K562 (cell line): Measurements from ENCODE around the gene IGFL1. TPM values are rescaled to one million over a fixed set of nuclear protein-coding genes. Genes with fewer than 3 reads are reported as not detected.
"Not testable (repeated sequence)": the region's sequence is repeated elsewhere in the genome, so short reads cannot be mapped to it uniquely, and the experiment has no call there.

Experiments
- ATAC-seq: fragments of 200-7000 bp; cut with Tn5 transposase; 3 replicates; pipeline ENCODE4 v1.9.1; 2020; ENCODE audit warnings: moderate library complexity
- BruUV-seq: library from RNA; stranded (reverse); fragments of 400-500 nt; replicated peaks from 2 replicates; lab custom pipeline; 2021; lab: Mats Ljungman, UMichigan
- CTCF ChIA-PET: fragments of 300-600 bp; formaldehyde crosslinking; extraction: SDS; loops from one replicate; lab custom pipeline; 2021; ENCODE audit warnings: low intra/inter-chr PET ratio; lab: Yijun Ruan, JAX
- POLR2A ChIA-PET: fragments of 300-600, 350-650 bp; sonication (Branson Sonifier 250); formaldehyde crosslinking; extraction: SDS; loops from one replicate; lab custom pipeline; 2021; ENCODE audit warnings: antibody characterized with exemption, inconsistent platforms; lab: Yijun Ruan, JAX
- DNase-seq, 4 experiments: peaks; one replicate each; pipeline versions ENCODE4 v3.0.0 to v3.0.0-alpha.2; 2011 to 2018; ENCODE audit warnings: low spot score in 3 of 4, mixed read lengths in 3 of 4; ENCODE audit errors: extremely low read depth in 1 of 4
- FAIRE-seq: peaks from 2 replicates; lab custom pipeline; 2011; peaks lifted over from hg19 to GRCh38; lab: Jason Lieb, UNC
- H2AFZ ChIP-seq: 2 replicates; pipeline ENCODE4 v1.6.0; 2011; ENCODE audit warnings: low read depth, low read length, control low read depth, inconsistent platforms
- H3K27ac ChIP-seq: fragments of 200-600 bp; 3 replicates; pipeline ENCODE4 v1.8.0; 2011; ENCODE audit warnings: low read depth, mild to moderate bottlenecking, control low read depth, inconsistent platforms, low read length, moderate library complexity, mixed read lengths; ENCODE audit errors: extremely low read depth
- H3K27me3 ChIP-seq, 2 experiments: fragments of 300-600 bp in 1 of 2; 2 replicates in 1 of 2; 3 replicates in 1 of 2; pipeline versions ENCODE4 v1.6.0 to v1.8.0; 2011; ENCODE audit warnings: inconsistent platforms in 2 of 2, low read length in 2 of 2, mild to moderate bottlenecking in 1 of 2, mixed read lengths in 1 of 2, moderate library complexity in 1 of 2; ENCODE audit not compliant: control insufficient read depth in 2 of 2, insufficient read depth in 2 of 2
- H3K36me3 ChIP-seq: fragments of 300-600 bp; 3 replicates; pipeline ENCODE4 v1.8.0; 2011; ENCODE audit warnings: mild to moderate bottlenecking, low read length, inconsistent platforms; ENCODE audit not compliant: control insufficient read depth, insufficient read depth
- H3K4me1 ChIP-seq, 2 experiments: fragments of 200-600 bp in 1 of 2; replicated peaks in 1 of 2; 2 replicates in 1 of 2; 3 replicates in 1 of 2; pipeline versions ENCODE4 v1.5.1 to v1.8.0; 2011; ENCODE audit warnings: inconsistent platforms in 2 of 2, low read length in 2 of 2, mild to moderate bottlenecking in 1 of 2, mixed read lengths in 1 of 2, moderate library complexity in 1 of 2; ENCODE audit not compliant: control insufficient read depth in 2 of 2, insufficient read depth in 2 of 2
- H3K4me2 ChIP-seq: 2 replicates; pipeline ENCODE4 v1.6.1; 2011; ENCODE audit warnings: low read length, control low read depth, inconsistent platforms, mixed read lengths; ENCODE audit not compliant: insufficient read depth
- H3K4me3 ChIP-seq: fragments of 200-600 bp; sonication (generic), shearing (Covaris generic); 2 replicates; pipeline ENCODE4 v1.5.1; 2016; ENCODE audit warnings: control low read depth, inconsistent platforms
- H3K79me2 ChIP-seq: fragments of 200-600 bp; 3 replicates; pipeline ENCODE4 v1.8.0; 2011; ENCODE audit warnings: low read length, inconsistent platforms; ENCODE audit not compliant: control insufficient read depth, insufficient read depth
- H3K9ac ChIP-seq, 2 experiments: 2 replicates each; pipeline versions ENCODE4 v1.6.0 to v1.6.1; 2011; ENCODE audit warnings: low read depth in 2 of 2, low read length in 2 of 2, control low read depth in 1 of 2, inconsistent platforms in 1 of 2, mild to moderate bottlenecking in 1 of 2, mixed read lengths in 1 of 2; ENCODE audit not compliant: insufficient read depth in 1 of 2
- H3K9me1 ChIP-seq: one replicate; pipeline ENCODE4 v1.6.0; 2011; ENCODE audit warnings: inconsistent platforms, mild to moderate bottlenecking, low read length, moderate library complexity; ENCODE audit not compliant: control insufficient read depth, insufficient read depth
- H3K9me3 ChIP-seq: replicated peaks from 2 replicates; pipeline ENCODE4 v1.5.1; 2011; ENCODE audit warnings: low read depth, low read length, inconsistent platforms; ENCODE audit not compliant: control insufficient read depth, insufficient read depth
- H4K20me1 ChIP-seq: replicated peaks from 2 replicates; pipeline ENCODE4 v1.6.1; 2011; ENCODE audit warnings: low read length, inconsistent platforms, mixed read lengths; ENCODE audit not compliant: control insufficient read depth, insufficient read depth
- CREB5 ChIP-seq: fragments of 250-450 bp; sonication (Bioruptor Pico); IDR thresholded peaks from 2 replicates; pipeline ENCODE4 v1.5.0; 2020; ENCODE audit warnings: mild to moderate bottlenecking
- CREM ChIP-seq: IDR thresholded peaks from 2 replicates; pipeline ENCODE4 v1.6.1; 2014; ENCODE audit warnings: antibody characterized with exemption, low read depth
- DIDO1 ChIP-seq: fragments of 450-650 bp; IDR thresholded peaks from 2 replicates; pipeline ENCODE4 v1.6.1; 2016; ENCODE audit warnings: low read depth, missing biosample characterization, missing genetic modification characterization
- HEY1 ChIP-seq: fragments of 250-450 bp; sonication (Bioruptor Pico); IDR thresholded peaks from 2 replicates; pipeline ENCODE4 v1.5.0; 2020; ENCODE audit warnings: mild to moderate bottlenecking, moderate library complexity, borderline replicate concordance
- IRF9 ChIP-seq: fragments of 450-650 bp; IDR thresholded peaks from 2 replicates; pipeline ENCODE4 v1.6.1; 2016; ENCODE audit warnings: missing biosample characterization, missing genetic modification characterization
- KDM4B ChIP-seq, 2 experiments: fragments of 450-650 bp in 1 of 2; sonication (generic) in 1 of 2; IDR thresholded peaks; 2 replicates each; pipeline ENCODE4 v1.6.1; 2016 to 2017; ENCODE audit warnings: borderline replicate concordance in 2 of 2, antibody characterized with exemption in 1 of 2, low read depth in 1 of 2, mild to moderate bottlenecking in 1 of 2
- PCBP2 ChIP-seq: fragments of 200-400 bp; formaldehyde crosslinking; IDR thresholded peaks from 2 replicates; pipeline ENCODE4 v1.6.1; 2018; ENCODE audit warnings: low read length, low read depth, mild to moderate bottlenecking, moderate library complexity; ENCODE audit not compliant: poor library complexity, severe bottlenecking
- PYGO2 ChIP-seq: fragments of 450-650 bp; IDR thresholded peaks from 2 replicates; pipeline ENCODE4 v1.6.1; 2016; ENCODE audit warnings: mild to moderate bottlenecking, missing genetic modification characterization, moderate library complexity, missing compliant biosample characterization
- SMAD1 ChIP-seq: fragments of 150-350 bp; IDR thresholded peaks from 2 replicates; pipeline ENCODE4 v1.6.1; 2014; ENCODE audit warnings: low read length, low read depth; ENCODE audit not compliant: partially characterized antibody
- ZNF165 ChIP-seq: fragments of 250-450 bp; sonication (Bioruptor Pico); IDR thresholded peaks from 2 replicates; pipeline ENCODE4 v1.4.0; 2020; ENCODE audit warnings: borderline replicate concordance
- WGBS: fragments of 100-300 bp; shearing (Covaris generic); methylation state at CpG from one replicate; pipeline ENCODE4 v1.1.6; 2016; ENCODE audit warnings: low coverage, mixed read lengths; ENCODE audit not compliant: insufficient coverage; ENCODE audit errors: missing lambda C conversion rate; 5-methylcytosine and 5-hydroxymethylcytosine counted together
- in situ Hi-C: fragments of 300-500 bp; cut with MboI; formaldehyde crosslinking; loops from 4 replicates; pipeline ENCODE4 v1.15.0; 2018; ENCODE audit warnings: inconsistent platforms, mixed read lengths
- intact Hi-C: fragments of 100-400 bp; cut with micrococcal nuclease; formaldehyde crosslinking; loops from 2 replicates; pipeline ENCODE4 v1.14.2; 2022
- polyA plus RNA-seq, 8 experiments: library from polyadenylated mRNA; depleted of rRNA in 4 of 8; stranded (reverse) in 5 of 8; unstranded in 3 of 8; fragments of >200 nt; fragmentation: Nextera tagmentation in 2 of 8; fragmentation: Illumina TruSeq in 1 of 8; extraction: Ambion mirVana in 2 of 8; extraction: Trizol in 1 of 8; gene quantifications; 2 replicates each; pipeline versions ENCODE4 v1.2.1 to v1.2.3, GENCODE V29; 2011 to 2014; ENCODE audit warnings: inconsistent platforms in 1 of 8, missing spikeins in 1 of 8
- total RNA-seq, 7 experiments: library from RNA; depleted of rRNA in 6 of 7; stranded (reverse); fragments of >200 nt in 6 of 7; fragmentation: Illumina TruSeq in 2 of 7; extraction: Trizol in 2 of 7; gene quantifications; 2 replicates each; pipeline versions ENCODE4 v1.2.1 to v1.2.3, GENCODE V29; 2011 to 2021; ENCODE audit warnings: low replicate concordance in 1 of 7

IGFL1 gene
- total and polyA plus RNA-seq, 9 of the 15 experiments (the other 6 are each of a cell fraction or from before 2014, with no cell fraction given), result not detected

GRCh38 chr19:46223787-46224186 is 5.8 kb upstream of the IGFL1 start:
- H4K20me1 ChIP-seq, H3K79me2 ChIP-seq, H3K27ac ChIP-seq, intact Hi-C loops, H3K9me3 ChIP-seq, H3K9me1 ChIP-seq, BruUV-seq, H2AFZ ChIP-seq, POLR2A ChIA-PET, H3K9ac ChIP-seq, in situ Hi-C loops, FAIRE-seq, H3K4me3 ChIP-seq, H3K4me2 ChIP-seq, ATAC-seq, CTCF ChIA-PET, DNase-seq, H3K36me3 ChIP-seq, H3K4me1 ChIP-seq: not testable (repeated sequence)
- H3K27me3 ChIP-seq, result peaks cover 0 to 42% of the 10 kb centered on the region in 2 experiments; a peak in 2 of 5 replicates
- WGBS, result 0% methylated on average over 7 of the region's 10 CpGs

GRCh38 chr19:46224773-46225172 is 4.8 kb upstream of the IGFL1 start:
- intact Hi-C loops, result no loop called here

More at GRCh38 chr19:46224773-46225172, 4.8 kb upstream of the IGFL1 start:
- no TSS peak for BruUV-seq
- TF ChIP-seq CREM, result no peak
- TF ChIP-seq DIDO1 (tag), result no peak
- no peak for TF ChIP-seq IRF9 (tag)
- TF ChIP-seq KDM4B (IDR thresholded peaks at IDR 0.05; ENCODE audit: borderline replicate concordance in 2 of 2, low read depth in 1 of 2), result no peak
- TF ChIP-seq HEY1 (CRISPR knock-in tag), result no peak
- TF ChIP-seq PYGO2 (tag), result no peak
- no peak for TF ChIP-seq PCBP2
- no peak for TF ChIP-seq SMAD1
- TF ChIP-seq ZNF165 (CRISPR knock-in tag), result no peak
- no peak for TF ChIP-seq CREB5 (CRISPR knock-in tag)
- ATAC-seq, result no peak
- no peak overlapping the region for H3K4me3 ChIP-seq
- DNase-seq, result no peak
- FAIRE-seq, result no peak
- ChIA-PET POLR2A (no interaction called here), CTCF (no interaction called here)
- H3K4me1 ChIP-seq, result no peaks in the 10 kb centered on the region
- no peaks in the 10 kb centered on the region for H3K9me1 ChIP-seq
- no peaks in the 10 kb centered on the region for H3K9me3 ChIP-seq
- no peaks in the 10 kb centered on the region for H3K79me2 ChIP-seq
- H3K27me3 ChIP-seq, result peaks cover 0 to 52% of the 10 kb centered on the region in 2 experiments; a peak in 2 of 5 replicates
- H3K4me2 ChIP-seq, result no peak overlapping the region
- in situ Hi-C loops, result no loop called here
- H3K36me3 ChIP-seq, result no peaks in the 10 kb centered on the region
- no peak overlapping the region for H2AFZ ChIP-seq
- no peak overlapping the region for H3K9ac ChIP-seq
- peaks cover 4% of the 10 kb centered on the region; the same call in 1 of the 2 replicates for H4K20me1 ChIP-seq
- WGBS, result 0% methylated on average over 3 of the region's 3 CpGs
- H3K27ac ChIP-seq, result no peak overlapping the region
